Renal cortex interstitium (tissue), 11 donors: ENCODE data around the gene TACSTD2. TPM values are rescaled to one million over a fixed set of nuclear protein-coding genes. Genes with fewer than 3 reads are reported as not detected.
"Not testable (repeated sequence)": the region's sequence is repeated elsewhere in the genome, so short reads cannot be mapped to it uniquely, and the experiment has no call there.

Source experiments
- DNase-seq, 11 donors: peaks; one replicate each; pipeline ENCODE4 v3.0.0-alpha.2; 2013; ENCODE audit warnings: low read depth in 9 of 11, low spot score in 4 of 11; ENCODE audit errors: extremely low read depth in 1 of 11
- polyA plus RNA-seq, 3 donors: library from polyadenylated mRNA; unstranded; fragments of 120-200 nt; gene quantifications; one replicate each; pipeline ENCODE4 v1.2.1, GENCODE V29; 2013; ENCODE audit not compliant: insufficient read length in 3 of 3

Gene TACSTD2
- polyA plus RNA-seq, 3 donors = 19.1 to 48.9 (median 25.9) TPM

- no peak for DNase-seq
These were observed 3.1 kb downstream of the TACSTD2 start for GRCh38 chr1:58573705-58574591.

- DNase-seq = no peak
These were observed 3.9 kb downstream of the TACSTD2 start for GRCh38 chr1:58573138-58573537.

- no peak for DNase-seq
These were observed 4.4 kb downstream of the TACSTD2 start for GRCh38 chr1:58572690-58573089.

- no peak for DNase-seq
These were observed 5.4 kb downstream of the TACSTD2 start for GRCh38 chr1:58571616-58572015.

- no peak for DNase-seq
These were observed 6.2 kb downstream of the TACSTD2 start for GRCh38 chr1:58570817-58571216.

- DNase-seq = no peak
These were observed 7.0 kb downstream of the TACSTD2 start for GRCh38 chr1:58570094-58570493.

- no peak for DNase-seq
These were observed 8.1 kb downstream of the TACSTD2 start for GRCh38 chr1:58568911-58569310.

- DNase-seq = no peak
These were observed 8.7 kb downstream of the TACSTD2 start for GRCh38 chr1:58568271-58568860.

GRCh38 chr1:58566339-58566738, 10.7 kb downstream of the TACSTD2 start:
- DNase-seq = no peak

- not testable (repeated sequence) for DNase-seq
These were observed 13.3 kb downstream of the TACSTD2 start for GRCh38 chr1:58563715-58564114.

- no peak for DNase-seq
These were observed 15.4 kb downstream of the TACSTD2 start for GRCh38 chr1:58561633-58562032.

GRCh38 chr1:58555393-58555792, 21.7 kb downstream of the TACSTD2 start:
- no peak for DNase-seq

GRCh38 chr1:58551186-58552140, 25.6 kb downstream of the TACSTD2 start:
- DNase-seq = no peak

- not testable (repeated sequence) for DNase-seq
These were observed 27.8 kb downstream of the TACSTD2 start for GRCh38 chr1:58549291-58549690.

GRCh38 chr1:58548371-58548770, 28.7 kb downstream of the TACSTD2 start:
- no peak for DNase-seq

- DNase-seq = peak; percentile 89 to 95 (median 93)
These were observed 30.3 kb downstream of the TACSTD2 start, which contains the start of gene OMA1 for GRCh38 chr1:58546520-58547308. OMA1 (minus strand) TSS chr1:58546726; CDS start chr1:58539294, 7,432 bp downstream.

- peak in 10 of 11 donors; percentile 44 to 69 (median 62) for DNase-seq
These were observed 31.2 kb downstream of the TACSTD2 start for GRCh38 chr1:58545591-58546519.
